GM18507 (cell line): ENCODE measurements around the gene SIRT2.
"Not testable (repeated sequence)": the region's sequence is repeated elsewhere in the genome, so short reads cannot be mapped to it uniquely, and the experiment has no call there.

Source experiments
- DNase-seq: peaks from one replicate; pipeline ENCODE4 v3.0.0; 2011; ENCODE audit warnings: low read depth; ENCODE audit not compliant: insufficient read length; ENCODE audit errors: extremely low spot score
- FAIRE-seq: peaks from 2 replicates; lab custom pipeline; 2011; peaks lifted over from hg19 to GRCh38; lab: Jason Lieb, UNC

SIRT2 gene

DNA sequence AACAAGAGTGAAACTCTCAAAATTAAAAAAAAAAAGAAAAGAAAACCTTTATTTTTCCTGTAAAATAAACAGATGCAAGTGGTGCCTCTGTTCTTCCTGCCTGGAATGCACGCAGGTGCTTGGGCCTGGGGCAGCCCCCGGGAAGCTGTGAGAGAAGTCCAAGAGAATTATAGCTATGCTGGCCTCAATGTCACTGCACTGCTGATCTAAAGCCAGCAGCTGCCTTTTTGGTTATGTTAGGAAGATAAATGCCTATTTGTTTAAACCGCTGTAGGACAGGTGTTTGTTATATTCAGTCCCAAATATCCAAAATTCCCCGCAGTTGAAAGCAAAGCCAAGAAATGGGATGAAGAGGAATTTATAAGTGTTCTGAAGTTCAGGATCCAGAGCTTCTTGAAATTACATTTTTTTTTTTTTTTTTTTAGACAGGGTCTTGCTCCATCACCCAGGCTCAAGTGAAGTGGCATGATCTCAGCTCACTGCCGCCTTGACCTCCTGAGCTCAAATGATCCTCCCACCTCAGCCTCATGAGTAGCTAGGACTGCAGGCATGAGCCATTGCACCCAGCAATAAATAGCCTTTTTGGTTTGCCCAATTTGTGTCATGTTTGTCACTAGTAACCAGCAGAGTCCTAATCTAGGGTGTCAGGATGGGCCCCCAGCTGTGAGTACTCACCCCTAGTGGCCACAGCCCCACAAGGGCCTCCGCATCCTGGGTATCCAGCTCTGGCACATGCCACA is 23.6 kb downstream of the SIRT2 start:
- FAIRE-seq = no peak
- DNase-seq = no peak

DNA sequence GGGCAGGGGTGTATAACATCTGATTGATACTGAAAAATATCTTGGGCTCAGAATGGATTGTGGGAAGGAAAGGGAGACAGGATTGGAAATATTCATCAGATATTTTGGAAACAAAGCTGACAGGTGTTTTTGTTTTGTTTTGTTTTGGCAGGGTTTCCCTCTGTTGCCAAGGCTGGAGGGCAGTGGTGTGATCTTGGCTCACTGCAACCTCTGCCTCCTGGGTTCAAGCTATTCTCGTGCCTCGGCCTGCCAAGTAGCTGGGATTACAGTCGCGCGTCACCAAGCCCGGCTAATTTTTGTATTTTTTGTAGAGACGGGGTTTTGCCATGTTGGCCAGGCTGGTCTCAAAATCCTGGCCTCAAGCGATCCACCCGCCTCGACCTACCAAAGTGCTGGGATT is 26.0 kb downstream of the SIRT2 start:
- not testable (repeated sequence) for DNase-seq, FAIRE-seq

DNA sequence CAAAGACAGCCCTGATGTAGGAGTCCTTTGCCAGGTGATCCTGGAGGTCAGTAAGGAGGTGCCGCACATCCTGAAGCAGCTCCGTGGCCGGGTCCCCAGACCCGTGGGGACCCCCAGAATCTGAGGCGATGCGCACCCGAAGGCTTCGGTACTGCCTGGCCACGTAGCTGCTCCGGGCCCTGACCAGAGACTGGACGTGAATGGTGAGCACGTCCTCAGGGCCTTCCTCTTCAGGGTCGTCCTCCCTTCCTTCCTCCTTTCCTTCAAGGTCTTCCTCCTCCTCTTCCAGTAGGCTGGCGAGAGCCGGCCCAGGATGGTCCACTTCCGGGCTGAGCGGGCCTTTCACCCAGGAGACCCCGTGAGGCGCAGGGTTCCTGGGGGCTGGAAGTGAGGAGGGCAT is 28.8 kb downstream of the SIRT2 start:
- DNase-seq = no peak
- no peak for FAIRE-seq

DNA sequence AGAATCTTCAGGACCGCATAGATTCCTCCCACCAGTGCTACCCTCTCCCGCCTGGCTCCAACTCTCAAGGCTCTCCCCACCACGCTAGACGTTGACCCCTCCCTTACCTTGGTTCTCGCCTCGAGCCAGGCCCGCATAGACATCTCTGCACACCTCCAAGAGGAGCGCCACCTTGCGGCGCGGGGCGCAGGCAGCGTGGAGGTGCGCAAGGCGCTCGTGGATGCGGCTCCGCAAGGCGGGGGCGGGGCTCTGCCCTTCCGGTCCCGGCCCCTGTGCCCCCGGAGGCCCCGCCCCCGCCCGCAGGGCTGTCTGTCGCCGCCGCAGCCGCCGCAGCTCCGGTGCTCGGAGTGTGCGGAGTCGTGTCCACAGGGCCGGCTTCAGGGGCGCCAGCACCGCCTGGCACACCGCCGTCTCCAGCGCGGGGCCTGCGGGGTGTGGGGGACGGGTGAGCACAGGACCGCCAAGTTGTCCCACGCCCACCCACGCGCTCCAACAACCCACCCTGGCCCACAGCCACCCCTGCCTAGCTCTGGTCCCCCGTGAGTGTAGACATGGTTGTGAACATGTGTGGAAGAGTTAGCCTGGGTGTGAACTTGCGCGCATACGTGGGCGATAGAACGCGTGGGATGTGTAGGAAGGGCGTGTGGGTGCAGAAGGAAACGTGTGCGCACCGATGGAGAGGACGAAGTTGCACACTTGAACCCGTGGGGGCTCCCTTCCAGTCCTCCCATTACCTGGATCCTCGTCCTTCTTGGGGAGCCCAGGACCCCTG is 29.4 kb downstream of the SIRT2 start:
- DNase-seq = peak; percentile 78

GRCh38 chr19:38869160-38869835 is 30.1 kb downstream of the SIRT2 start:
- peak; percentile 24 for FAIRE-seq
- no peak for DNase-seq

More for the DNA sequence above, 29.4 kb downstream of the SIRT2 start:
- peak; percentile 86 for FAIRE-seq

DNA sequence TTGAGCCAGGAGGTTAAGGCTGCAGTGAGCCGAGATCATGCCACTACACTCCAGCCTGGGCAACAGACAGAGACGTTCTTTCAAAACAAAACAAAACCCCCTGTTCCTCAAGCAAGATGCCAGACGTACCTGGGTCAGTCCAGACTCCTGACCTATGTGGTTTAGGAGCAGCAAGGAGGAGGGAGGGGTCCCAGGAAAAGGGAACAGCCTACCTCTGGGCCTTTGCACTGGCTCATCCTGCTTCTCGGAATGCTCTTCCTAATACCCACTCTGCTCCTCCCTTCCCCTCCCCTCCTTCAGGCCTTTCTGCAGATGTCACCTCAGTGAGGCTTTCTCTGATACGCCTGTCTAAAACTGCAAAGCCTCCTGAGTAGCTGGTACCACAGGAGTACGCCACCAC is 30.9 kb downstream of the SIRT2 start:
- FAIRE-seq (no peak), DNase-seq (no peak)

- DNase-seq = no peak
- no peak for FAIRE-seq
These were observed 32.1 kb downstream of the SIRT2 start for GRCh38 chr19:38867171-38867780.

DNA sequence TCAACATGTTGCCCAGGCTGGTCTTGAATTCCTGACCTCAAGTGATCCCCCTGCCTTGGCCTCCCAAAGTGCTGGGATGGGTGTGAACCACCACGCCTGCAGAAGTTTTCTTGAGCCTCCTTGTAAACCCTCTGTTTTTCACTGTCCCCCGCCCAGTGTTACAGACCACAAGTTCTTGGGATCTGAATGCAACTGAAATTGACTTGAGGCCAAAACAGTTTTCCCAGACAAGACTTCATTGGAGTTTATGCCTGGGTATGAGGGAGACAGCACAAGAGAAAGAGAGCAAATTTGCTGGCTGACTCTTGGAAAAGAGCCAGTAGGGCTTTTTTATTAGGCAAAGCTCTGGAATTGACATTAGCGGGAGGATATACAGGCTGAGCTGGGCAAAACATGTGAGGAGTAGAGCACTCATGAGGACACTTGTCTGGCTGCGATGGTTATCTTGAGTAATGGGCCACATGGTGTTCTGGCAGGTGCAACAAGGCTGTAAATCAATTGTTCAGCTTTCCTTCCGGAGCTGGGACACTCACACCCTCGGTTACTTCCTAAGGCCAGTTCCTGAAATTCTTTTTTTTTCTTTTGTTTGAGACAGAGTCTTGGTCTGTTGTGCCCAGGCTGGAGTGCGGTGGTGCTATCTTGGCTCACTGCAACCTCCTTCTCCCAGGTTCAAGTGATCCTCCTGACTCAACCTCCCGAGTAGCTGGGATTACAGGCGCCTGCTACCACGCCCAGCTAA is 36.9 kb downstream of the SIRT2 start:
- DNase-seq (no peak), FAIRE-seq (no peak)

DNA sequence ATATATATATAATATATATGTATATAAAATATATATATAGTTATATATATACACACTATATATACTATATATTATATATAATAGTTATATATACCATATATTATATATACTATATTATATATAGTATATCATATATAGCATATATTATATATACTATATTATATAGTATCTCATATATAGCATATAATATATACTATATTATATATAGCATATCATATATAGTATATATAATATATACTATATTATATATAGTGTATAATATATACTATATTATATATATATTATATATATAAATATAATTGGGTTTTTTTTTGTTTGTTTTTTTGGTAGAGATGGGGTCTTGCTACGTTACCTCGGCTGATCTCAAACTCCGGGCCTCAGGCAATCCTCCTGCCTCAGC is 38.0 kb downstream of the SIRT2 start:
- DNase-seq (no peak), FAIRE-seq (no peak)

GRCh38 chr19:38859631-38860204 is 39.7 kb downstream of the SIRT2 start:
- not testable (repeated sequence) for DNase-seq, FAIRE-seq

DNA sequence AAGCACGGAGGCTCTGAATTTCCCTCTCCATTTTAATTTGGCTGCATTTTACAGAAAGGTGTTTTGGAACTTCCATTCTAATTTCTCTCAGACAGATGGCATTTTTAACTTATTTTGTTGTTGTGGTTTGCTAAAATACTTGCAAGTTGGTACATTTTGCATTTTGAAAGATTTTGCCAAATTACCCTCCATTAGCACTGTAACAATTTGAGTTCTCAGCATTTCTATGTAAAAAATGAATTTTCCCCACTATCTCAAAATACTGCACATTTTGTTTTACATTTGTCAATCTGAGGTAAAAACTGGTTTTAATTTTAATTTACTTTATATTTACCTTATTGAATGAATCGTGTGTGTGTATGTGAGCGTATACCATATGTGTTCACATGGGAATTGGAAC is 42.6 kb downstream of the SIRT2 start:
- FAIRE-seq (no peak), DNase-seq (no peak)

DNA sequence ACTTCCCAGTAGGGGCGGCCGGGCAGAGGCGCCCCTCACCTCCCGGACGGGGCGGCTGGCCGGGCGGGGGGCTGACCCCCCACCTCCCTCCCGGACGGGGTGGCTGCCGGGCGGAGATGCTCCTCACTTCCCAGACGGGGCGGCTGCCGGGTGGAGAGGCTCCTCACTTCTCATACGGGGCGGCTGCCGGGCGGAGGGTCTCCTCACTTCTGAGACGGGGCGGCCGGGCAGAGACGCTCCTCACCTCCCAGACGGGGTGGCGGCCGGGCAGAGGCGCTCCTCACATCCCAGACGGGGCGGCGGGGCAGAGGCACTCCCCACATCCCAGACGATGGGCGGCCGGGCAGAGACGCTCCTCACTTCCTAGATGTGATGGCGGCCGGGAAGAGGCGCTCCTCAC is 43.7 kb downstream of the SIRT2 start:
- not testable (repeated sequence) for DNase-seq, FAIRE-seq

DNA sequence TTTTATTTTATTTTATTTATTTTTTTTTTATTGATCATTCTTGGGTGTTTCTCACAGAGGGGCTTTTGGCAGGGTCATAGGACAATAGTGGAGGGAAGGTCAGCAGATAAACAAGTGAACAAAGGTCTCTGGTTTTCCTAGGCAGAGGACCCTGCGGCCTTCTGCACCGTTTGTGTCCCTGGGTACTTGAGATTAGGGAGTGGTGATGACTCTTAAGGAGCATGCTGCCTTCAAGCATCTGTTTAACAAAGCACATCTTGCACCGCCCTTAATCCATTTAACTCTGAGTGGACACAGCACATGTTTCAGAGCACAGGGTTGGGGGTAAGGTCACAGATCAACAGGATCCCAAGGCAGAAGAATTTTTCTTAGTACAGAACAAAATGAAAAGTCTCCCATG is 44.5 kb downstream of the SIRT2 start:
- not testable (repeated sequence) for DNase-seq, FAIRE-seq

DNA sequence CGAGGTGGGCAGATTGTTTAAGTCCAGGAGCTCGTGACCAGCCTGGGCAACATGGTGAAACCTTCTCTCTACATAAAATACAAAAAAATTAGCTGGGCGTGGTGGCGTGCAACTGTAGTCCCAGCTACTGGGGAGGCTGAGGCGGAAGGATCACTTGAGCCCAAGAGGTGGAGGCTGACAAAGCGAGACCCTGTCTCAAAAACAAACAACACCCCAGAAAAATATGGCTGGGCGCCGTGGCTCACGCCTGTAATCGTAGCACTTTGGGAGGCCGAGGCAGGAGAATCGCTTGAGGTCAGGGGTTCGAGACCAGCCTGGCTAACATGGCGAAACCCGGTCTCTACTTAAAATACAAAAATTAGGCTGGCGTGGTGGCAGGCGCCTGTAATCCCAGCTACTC is 46.2 kb downstream of the SIRT2 start:
- FAIRE-seq (no peak), DNase-seq (no peak)

DNA sequence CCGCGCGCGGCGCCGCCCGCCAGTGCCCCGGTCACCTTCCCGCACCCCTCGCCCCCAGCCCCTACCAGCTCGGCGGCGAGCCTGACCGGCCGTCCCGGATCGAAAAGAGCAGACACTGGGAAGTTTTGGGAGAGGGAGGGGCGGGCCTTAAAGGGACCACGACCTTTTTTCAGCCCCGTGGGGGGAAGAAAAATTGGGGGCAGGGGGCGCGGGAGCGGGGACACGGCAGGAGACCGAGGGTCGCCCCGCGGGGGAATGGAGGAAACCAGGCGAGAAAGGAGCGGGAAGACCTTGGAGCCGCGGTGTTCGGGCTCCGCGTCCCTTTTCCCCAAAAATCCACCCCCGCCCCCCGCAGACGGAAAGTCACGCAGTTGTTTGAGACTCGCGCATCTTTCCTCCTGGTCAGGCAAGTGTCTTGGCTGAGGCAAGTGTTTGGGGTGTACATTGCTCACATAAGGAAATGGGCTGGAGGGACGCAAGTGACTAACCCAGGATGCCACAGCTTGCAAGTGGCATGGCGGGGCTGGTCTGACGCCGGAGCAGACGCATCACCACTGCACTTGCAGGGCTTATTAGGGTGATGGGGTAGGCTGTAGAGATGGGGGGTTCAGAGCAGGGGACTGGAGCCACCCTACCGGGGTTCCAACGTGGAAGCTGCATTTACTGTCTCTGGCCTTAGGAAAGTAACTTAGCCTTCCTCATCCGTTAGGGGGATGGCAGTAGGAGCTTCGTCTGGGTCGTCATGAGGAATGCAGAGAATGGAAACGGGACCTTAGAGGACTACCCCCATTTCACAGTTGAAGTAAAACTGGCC is 47.0 kb downstream of the SIRT2 start:
- no peak for DNase-seq

GRCh38 chr19:38851622-38852230 is 47.7 kb downstream of the SIRT2 start:
- DNase-seq = peak; percentile 74

More for the DNA sequence above, 47.0 kb downstream of the SIRT2 start:
- FAIRE-seq = peak; percentile 69

DNA sequence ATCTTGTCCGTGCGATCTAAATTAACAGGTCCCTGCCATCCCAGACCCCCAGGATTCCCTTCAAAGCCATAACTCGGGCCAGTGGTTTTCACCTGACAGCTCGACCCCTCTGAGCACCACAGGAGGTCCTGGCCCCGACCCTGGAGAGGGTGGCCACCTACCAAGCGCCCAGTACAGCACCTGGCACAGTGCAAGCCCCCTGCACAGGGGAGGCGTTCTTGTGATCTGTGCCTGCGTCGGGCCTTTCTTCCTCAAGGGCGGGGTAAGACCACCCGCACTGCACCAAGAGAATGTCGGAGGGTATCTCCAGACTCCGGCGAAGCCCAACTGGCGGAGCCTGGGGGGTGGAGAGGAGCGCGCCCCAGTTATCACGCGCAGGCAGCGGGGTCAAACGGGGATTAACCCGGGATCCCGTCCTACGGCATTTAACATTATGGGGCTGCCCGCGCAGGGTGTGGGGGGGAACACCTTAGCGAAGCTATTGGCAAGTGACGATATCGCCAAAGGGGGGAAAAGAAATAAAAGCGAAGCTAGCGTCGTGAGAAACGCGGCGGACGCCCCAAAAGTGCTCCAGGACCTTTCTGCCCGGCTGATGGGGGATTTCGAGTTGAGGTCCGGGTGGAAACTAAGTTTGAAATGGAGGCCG is 48.3 kb downstream of the SIRT2 start:
- FAIRE-seq (no peak), DNase-seq (no peak)

More at GRCh38 chr19:38851622-38852230, 47.7 kb downstream of the SIRT2 start:
- peak; percentile 89 for FAIRE-seq
